DMS114 treated with DMSO at 0.1 percent for 48 hours (cell line): Measurements from ENCODE around the gene RIN1.
"Not testable (repeated sequence)": the region's sequence is repeated elsewhere in the genome, so short reads cannot be mapped to it uniquely, and the experiment has no call there.

Experiments
- DNase-seq: peaks from one replicate; lab custom pipeline; 2025; ENCODE audit not compliant: unreplicated experiment; lab: John Stamatoyannopoulos, UW

The RIN1 gene

DNA sequence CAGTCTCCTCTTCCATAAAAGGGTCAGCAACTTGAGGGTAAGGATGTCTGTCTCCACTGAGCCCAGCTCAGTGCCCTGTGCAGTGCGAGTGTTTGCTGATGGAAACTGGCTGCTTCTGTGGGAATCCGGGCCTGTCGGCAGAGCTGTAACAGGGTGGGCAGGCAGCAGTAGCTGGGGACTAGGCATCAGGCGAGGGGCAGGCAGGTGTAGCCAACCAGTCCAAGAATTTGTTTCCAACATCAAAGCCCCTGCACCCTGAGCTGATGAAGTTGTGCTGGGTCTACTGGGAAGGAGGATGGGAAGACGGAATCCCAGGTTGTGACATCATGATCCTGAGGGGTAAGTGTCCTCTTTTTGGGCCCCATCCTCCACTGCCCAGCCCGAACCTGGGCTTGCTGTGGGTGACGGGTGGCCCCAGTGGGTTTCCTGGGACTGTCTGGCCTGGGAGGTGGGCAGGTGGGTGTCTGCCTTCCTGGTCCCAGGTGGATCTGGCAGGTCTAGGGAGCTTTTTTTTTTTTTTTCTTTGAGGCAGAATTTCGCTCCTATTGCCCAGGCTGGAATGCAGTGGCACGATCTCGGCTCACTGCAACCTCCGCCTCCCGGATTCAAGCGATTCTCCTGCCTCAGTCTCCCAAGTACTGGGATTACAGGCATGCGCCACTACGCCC lies 24.3 kb upstream of the RIN1 start:
- DNase-seq = no peak

- no peak for DNase-seq
These were observed 23.4 kb upstream of the RIN1 start for GRCh38 chr11:66359662-66360087.

DNA sequence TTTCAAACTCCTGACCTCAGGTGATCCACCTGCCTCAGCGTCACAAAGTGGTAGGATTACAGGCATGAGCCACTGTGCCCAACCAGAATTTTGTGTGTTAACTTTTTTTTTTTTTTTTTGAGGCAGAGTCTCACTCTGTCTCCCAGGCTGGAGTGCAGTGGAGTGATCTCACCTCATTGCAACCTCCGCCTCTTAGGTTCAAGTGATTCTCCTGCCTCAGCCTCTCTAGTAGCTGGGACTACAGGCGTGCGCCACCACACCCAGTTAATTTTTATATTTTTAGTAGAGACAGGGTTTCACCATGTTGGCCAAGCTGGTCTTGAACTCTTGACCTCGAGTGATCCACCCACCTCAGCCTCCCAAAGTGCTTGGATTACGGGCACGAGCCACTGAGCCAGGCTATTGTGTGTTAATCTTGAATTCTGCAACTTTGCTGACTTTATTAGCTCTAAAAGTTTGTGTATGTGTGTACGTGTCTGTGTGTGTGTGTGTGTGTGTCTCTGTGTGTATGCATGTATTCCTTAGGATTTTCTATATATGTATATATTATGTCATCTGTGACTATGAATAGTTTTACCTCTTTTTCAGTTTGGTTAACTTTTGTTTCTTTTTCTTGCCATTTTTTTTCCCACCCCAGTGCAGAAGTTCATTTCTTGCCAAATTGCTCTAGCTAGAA lies 14.5 kb upstream of the RIN1 start:
- DNase-seq = not testable (repeated sequence)

- no peak for DNase-seq
These were observed 12.8 kb upstream of the RIN1 start for GRCh38 chr11:66349084-66349386.

DNA sequence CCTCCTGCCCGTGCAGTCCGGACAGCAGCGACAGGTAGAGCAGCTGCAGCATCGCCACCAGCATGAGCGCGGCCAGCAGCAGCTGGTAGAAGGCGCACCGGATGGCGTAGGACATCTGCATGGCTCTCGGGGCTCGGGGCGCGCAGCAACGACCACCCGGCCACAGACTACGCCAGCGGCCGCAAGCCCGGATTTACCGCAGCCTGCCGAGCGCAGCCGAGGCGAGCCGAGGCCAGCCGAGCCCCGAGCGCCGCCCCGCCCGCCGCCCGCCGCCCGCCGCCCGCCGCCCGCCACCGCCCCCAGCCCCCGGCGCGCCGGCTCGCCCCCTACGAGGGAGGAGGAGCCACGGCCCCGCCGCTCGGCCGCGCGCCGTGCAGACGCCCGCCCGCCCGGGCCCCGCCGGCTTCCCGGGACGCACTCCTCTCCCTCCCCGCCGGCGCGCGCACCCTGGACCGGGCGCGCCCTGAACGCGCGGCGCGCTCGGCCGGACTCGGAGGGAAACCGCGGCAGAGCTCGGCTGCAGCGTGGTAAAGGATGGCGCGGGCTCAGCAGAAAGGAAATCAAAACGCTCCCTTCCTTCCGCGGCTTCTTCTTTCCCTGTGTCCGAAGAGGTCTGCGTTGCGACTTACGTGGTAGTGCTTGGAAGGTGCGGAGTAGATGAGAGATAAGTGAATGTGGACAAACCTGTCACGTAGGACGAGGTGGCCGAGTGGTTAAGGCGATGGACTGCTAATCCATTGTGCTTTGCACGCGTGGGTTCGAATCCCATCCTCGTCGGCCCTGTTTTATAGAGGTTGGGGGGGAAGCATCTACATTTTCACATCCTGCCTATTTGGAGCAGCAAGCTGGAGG lies 11.4 kb upstream of the RIN1 start, which contains the start of gene B4GAT1:
TSS of gene B4GAT1 (minus strand) at position 205 of the 852 bp plus-strand sequence. CDS start at position 121, 84 bp downstream.
- peak; percentile 77 for DNase-seq

- DNase-seq = no peak
These were observed 10.5 kb upstream of the RIN1 start for GRCh38 chr11:66346476-66347424.

- DNase-seq = no peak
These were observed 9.0 kb upstream of the RIN1 start for GRCh38 chr11:66345316-66345649.

DNA sequence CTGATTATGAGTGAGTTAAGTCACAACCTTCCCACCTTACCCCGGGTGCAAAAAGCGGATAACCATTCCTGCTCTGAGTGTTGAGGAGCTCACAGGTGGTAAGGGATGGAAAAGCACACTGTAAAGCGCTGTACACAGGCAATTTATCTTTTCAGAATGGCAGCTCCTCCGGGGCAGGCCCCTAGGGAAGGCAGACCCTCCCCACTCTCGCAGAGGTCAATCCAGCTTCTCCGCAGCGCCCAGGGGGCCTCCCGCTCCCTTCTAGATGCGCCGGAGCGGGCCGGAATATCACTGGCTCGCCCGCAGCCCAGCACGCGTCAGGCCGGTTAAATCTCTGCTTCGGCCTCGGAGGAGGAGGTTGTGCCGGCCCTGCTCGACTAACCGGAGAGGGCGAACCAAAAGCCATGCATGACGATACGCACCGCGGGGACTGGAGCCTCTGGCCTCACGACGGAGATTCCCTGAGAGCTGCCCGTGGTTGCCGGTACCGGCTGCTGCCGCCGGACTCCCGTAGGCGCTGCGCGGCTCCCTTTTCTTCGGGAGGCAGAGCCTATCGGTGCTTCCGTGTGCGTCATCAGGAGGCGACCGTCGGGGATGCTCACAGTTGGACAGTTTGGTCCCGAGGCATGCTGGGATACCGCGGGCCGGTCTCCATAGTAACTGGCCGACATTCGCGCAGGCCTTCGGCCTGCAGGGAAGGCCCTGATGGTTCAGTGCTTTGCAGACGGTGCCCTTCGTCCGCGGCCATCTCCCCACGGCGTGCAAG lies 8.5 kb upstream of the RIN1 start, which contains the start of gene BRMS1:
TSS of gene BRMS1 (minus strand) at position 555 of the 766 bp plus-strand sequence. CDS start 2,870 bp downstream, outside the sequence.
- peak; percentile 92 for DNase-seq

DNA sequence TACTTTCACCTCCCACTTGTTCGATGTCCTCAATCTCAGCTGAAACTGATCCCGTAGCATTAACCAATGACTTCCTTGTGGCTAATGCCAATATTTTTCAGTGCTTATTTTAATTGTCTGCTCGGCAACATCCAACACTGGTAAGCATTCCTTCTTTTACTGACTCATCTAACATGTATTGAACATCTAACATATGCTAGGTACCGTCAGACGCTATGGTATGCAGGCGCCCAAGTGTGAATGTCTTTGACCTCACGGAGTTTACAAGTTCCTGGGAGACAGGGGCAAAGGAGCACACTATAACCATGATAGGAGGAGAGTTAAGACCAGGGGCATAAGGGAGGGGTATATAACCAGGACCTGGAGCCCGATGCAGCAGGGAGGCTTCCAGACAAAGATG lies 6.9 kb upstream of the RIN1 start:
- no peak for DNase-seq

- no peak for DNase-seq
These were observed 5.4 kb upstream of the RIN1 start for GRCh38 chr11:66341502-66342126.

- DNase-seq = no peak
These were observed 4.6 kb upstream of the RIN1 start for GRCh38 chr11:66340596-66341501.

GRCh38 chr11:66339686-66340483 lies 3.7 kb upstream of the RIN1 start:
- DNase-seq = no peak

DNA sequence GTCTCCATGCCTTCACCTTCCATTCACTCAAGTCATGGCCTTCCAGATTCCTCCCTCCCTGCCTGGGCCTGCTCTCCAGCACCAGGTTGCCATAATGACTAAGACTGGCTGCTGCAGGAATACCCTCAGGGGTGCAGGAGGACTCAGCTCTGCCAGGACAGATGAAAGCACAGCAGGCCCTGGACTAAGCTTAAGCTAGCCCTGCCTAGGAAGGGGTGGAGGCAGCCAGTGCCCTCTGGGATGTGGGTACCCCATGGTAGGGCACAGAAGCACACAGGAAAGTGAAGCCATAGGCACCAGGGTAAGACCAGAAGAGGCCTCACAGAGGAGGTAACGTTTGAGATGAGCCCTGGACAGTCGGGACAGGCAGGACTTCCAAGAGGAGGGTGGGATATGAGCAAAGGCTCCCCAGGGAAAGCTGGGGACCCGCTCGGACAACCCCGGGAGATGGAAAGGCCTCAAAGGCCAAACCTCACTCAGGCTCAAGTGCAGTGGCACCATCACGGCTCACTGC lies 3.0 kb upstream of the RIN1 start:
- DNase-seq = no peak

GRCh38 chr11:66338276-66339161 lies 2.3 kb upstream of the RIN1 start:
- no peak for DNase-seq

GRCh38 chr11:66337103-66337899 lies 1.1 kb upstream of the RIN1 start:
- DNase-seq = no peak
